GM12801 (cell line): Measurements from ENCODE around the gene XPNPEP2.

ENCODE experiments used
- CTCF ChIP-seq: IDR thresholded peaks from one replicate; pipeline ENCODE4 v1.5.1; 2011; ENCODE audit warnings: control low read depth; ENCODE audit not compliant: insufficient read length; ENCODE audit errors: extremely low read depth

Gene XPNPEP2

GRCh38 chrX:129719931-129720530 is 18.7 kb upstream of the XPNPEP2 start:
- no peak for TF ChIP-seq CTCF

GRCh38 chrX:129720741-129721140 is 18.0 kb upstream of the XPNPEP2 start:
- no peak for TF ChIP-seq CTCF

GRCh38 chrX:129721414-129721813 is 17.4 kb upstream of the XPNPEP2 start:
- TF ChIP-seq CTCF: no peak

- TF ChIP-seq CTCF: no peak
These were observed 16.9 kb upstream of the XPNPEP2 start for GRCh38 chrX:129721870-129722269.

GRCh38 chrX:129723511-129723910 is 15.3 kb upstream of the XPNPEP2 start:
- no peak for TF ChIP-seq CTCF

GRCh38 chrX:129724754-129725153 is 14.0 kb upstream of the XPNPEP2 start:
- TF ChIP-seq CTCF: no peak

GRCh38 chrX:129726307-129727111 is 12.3 kb upstream of the XPNPEP2 start:
- TF ChIP-seq CTCF: no peak
